NCI-H460 (cell line): ENCODE data around the gene ERMP1. TPM values are rescaled to one million over a fixed set of nuclear protein-coding genes. Genes with fewer than 3 reads are reported as not detected.

Experiments
- DNase-seq: peaks from one replicate; pipeline ENCODE4 v3.0.0-alpha.2; 2016; ENCODE audit warnings: low read depth; ENCODE audit errors: extremely low read depth
- total RNA-seq: library from RNA; depleted of rRNA; stranded (reverse); fragments of >200 nt; shearing (Covaris generic); gene quantifications from 2 replicates; pipeline ENCODE4 v1.2.3, GENCODE V29; 2014

ERMP1 gene
- total RNA-seq, 1 experiment from 2014 or later = 16.2 TPM

- no peak for DNase-seq
These were observed 25.0 kb upstream of the ERMP1 start for GRCh38 chr9:5857928-5858327.

GRCh38 chr9:5854063-5854790 is 21.3 kb upstream of the ERMP1 start:
- no peak for DNase-seq

GRCh38 chr9:5853617-5854016 is 20.7 kb upstream of the ERMP1 start:
- no peak for DNase-seq

- no peak for DNase-seq
These were observed 20.1 kb upstream of the ERMP1 start for GRCh38 chr9:5852987-5853386.

- no peak for DNase-seq
These were observed 18.5 kb upstream of the ERMP1 start for GRCh38 chr9:5851445-5851844.

GRCh38 chr9:5850724-5851122 is 17.8 kb upstream of the ERMP1 start:
- DNase-seq = no peak

- no peak for DNase-seq
These were observed 15.5 kb upstream of the ERMP1 start for GRCh38 chr9:5848372-5848882.

DNA sequence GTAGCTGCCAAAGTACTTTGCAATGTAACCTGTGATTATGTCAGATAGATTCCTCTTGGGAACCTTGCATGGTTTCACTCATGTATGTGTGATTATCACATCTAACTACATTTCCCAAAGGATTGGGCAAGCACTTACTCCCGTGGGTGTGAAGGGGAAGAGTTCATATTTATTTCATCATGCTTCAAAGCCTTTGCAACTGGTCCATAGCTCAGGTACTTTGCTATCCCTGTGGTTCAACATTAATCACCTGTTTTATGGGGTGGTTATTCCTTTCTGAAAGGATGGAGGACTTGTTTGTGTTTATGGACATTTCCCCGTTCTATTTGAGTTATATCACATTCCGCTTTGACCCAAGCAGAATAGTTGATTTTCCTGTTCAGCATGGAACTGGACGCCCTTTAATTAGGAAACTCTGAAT is 13.6 kb upstream of the ERMP1 start:
- DNase-seq = no peak

DNA sequence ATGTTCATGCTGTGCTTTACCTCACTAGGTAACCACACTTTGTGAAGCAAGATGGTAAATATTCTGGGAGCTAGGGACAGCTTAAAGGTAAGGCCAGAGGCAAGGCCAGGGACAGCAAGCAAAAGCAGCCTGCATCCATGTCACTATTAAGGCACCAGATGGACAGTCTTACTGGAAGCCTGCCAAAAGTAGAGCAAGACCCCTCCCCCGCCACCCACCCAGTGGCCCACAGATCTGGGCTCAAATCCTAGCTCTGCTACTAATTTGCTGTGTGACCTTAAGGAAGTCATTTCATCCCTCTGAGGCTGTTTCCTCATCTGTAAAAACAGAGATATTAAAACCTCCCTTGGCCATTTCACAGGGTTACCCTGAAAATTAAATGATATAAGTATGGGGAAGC is 13.2 kb upstream of the ERMP1 start:
- no peak for DNase-seq

DNA sequence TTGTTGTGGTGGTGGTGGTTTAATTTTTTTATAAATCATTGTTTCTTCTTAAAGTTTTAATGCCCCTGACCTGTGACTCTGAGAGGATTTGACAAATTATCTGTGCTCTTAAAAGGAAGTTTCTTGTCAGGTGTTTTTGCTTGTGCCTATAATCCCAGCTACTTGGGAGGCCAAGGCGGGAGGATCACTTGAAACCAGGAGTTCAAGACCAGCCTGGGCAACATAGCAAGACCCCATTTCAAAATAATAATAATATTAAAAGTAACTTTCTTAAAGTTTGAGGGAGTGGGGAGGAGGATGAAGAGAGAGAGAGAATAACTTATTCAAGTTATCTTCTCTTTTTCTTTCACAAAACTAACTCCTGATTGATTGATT is 12.2 kb upstream of the ERMP1 start:
- DNase-seq = no peak

- DNase-seq = no peak
These were observed 11.0 kb upstream of the ERMP1 start for GRCh38 chr9:5843794-5844471.

- DNase-seq = no peak
These were observed 10.2 kb upstream of the ERMP1 start for GRCh38 chr9:5842929-5843793.

GRCh38 chr9:5841771-5842573 is 9.1 kb upstream of the ERMP1 start:
- DNase-seq = no peak

DNA sequence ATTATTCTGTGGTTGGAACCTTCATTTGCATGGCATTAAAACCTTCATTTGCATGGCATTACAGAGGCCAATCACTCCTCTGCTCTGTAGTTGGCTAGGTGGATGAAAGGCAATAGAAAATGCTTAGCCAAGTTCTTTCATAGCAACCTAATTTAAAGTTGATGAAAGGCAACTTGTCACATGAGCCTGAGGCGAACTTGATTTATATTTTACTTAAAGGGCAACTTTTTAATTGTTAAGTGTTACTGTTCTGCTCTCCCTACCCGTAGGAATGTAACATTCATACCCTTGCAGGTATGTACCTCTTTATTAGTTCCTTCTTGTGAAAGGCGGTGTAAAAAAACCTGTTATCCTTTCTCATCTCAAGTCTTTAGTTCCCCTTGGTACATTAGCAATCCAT is 7.9 kb upstream of the ERMP1 start:
- no peak for DNase-seq

DNA sequence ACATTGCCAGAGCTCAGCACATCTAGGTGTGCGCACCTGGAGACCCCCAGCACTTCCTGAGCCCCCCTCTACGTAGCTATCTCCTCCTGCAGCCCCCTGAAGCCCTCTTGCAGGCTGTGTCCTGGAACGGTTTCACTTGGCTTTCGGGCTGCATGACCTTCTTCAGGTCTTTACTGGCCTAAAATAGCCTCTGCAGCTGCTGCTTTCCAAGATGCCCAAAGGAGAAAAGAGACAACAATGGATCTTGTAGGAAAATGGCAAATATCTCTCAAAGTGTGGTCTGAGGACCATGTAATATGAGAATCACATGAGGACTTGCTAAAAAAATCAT is 6.6 kb upstream of the ERMP1 start:
- no peak for DNase-seq

DNA sequence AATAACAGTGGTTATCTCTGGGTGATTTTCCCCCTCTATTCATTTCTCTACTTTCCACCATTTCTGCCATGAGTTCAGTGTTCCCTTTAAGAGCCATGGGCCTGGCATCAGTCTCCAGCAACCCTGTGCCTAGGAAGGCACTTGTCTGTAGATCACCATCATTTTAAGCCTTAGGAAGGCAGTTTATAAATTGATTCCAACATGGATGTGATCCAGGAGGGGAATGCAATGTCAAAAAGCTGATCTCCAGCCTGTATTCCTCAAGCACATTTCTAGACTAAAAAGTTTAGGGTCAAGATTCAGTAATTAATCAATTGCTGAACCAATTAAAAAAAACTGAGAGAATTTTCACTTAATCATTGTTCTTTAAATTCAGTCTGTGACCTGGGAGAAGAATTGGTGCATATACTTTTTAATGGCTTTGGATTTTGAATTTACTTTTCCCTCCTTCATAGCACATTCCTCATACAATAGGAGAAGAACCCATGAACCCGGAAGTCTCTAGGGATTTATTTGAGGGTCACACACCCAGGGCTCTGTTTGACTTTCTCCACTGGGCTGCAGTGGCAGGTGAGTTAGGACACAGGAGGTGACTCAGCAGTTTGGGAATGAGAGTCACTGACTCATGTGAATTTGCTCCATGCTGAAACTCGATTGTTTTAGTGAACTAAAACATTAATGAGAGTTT is 6.1 kb upstream of the ERMP1 start:
- peak; percentile 56 for DNase-seq

DNA sequence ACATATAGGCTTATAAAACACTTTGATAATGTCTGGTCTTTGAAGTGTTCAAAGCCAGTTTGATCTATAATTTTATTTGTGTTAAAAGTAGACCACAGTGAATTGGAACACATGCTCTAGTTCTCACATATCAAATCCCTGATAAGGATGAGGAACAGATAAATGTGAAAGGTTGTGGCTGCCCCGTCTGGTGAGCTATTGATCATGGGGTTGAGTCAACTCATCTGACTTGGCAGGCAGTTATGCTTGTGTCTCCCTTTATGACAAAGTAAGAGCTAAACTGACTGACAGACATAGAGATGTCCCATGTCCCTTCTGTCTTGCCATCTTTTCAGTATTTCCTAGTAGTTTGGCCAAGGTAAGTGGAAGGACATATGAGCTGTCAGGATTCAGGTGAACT is 2.9 kb upstream of the ERMP1 start:
- DNase-seq = no peak

DNA sequence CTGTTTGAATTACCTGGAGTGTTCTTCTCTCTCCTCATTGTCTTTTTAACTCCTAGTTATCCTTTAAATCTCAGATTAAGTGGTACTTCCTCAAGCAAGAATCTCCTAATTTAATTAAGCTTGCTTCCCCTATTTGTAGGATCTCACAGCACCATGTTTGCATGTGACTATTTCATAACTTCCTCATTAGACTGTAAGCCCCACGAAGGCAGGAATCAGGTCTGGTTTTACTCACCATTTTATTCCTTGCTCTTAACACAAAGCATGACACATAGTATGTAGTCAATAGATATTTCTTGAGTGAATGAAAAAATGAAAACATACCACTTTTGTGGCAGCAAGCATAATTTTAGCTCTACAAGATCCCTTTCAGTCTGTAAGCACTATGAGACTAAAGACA is 1.3 kb upstream of the ERMP1 start:
- no peak for DNase-seq

DNA sequence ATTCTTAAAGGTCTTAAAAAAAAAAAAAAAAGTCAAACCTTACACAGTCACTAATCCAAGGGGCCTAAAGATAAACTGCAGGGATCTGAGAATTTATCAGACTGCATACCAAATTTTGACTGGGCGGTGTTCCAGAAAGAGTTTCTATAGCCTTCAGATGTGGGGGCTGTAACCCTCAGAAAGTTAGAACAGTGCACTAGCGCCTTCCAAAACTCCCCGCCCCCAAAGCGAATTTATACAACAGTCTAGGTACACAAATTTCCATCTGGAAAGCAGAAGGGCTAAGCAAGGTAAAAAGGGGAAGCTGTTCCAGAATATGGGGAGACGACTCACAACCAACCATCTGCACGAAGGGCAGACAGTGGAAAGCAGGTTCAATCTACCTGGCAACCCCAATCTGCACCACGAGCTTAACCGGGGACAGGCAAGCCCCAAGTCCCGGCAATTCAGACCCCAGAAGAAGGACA is 813 bp downstream of the ERMP1 start:
- DNase-seq = no peak
